K562 (cell line): Measurements from ENCODE around the gene KCNN4.

Source experiments
- ATF1 ChIP-seq, 2 experiments: fragments of 450-650 bp in 1 of 2; IDR thresholded peaks; 2 replicates each; pipeline ENCODE4 v1.6.1; 2016; ENCODE audit warnings: missing compliant biosample characterization in 1 of 2, missing genetic modification characterization in 1 of 2
- BDP1 ChIP-seq: IDR thresholded peaks from 3 replicates; pipeline ENCODE4 v1.6.1; 2011; ENCODE audit not compliant: insufficient read length, insufficient read depth
- CSDE1 ChIP-seq, 2 experiments: fragments of 450-650 bp; IDR thresholded peaks; 2 replicates each; pipeline ENCODE4 v1.6.1; 2016; ENCODE audit warnings: mild to moderate bottlenecking in 1 of 2
- ELF4 ChIP-seq: fragments of 450-650 bp; formaldehyde crosslinking; IDR thresholded peaks from 2 replicates; pipeline ENCODE4 v1.4.0; 2022; ENCODE audit warnings: missing genetic modification characterization
- FOXA1 ChIP-seq: fragments of 450-650 bp; IDR thresholded peaks from 2 replicates; pipeline ENCODE4 v1.6.1; 2016; ENCODE audit warnings: mild to moderate bottlenecking, borderline replicate concordance
- GATAD2B ChIP-seq: fragments of 450-650 bp; IDR thresholded peaks from 2 replicates; pipeline ENCODE4 v1.6.1; 2017; ENCODE audit warnings: mild to moderate bottlenecking, borderline replicate concordance
- MEF2D ChIP-seq: conservative IDR thresholded peaks from 2 replicates; pipeline ENCODE4 v1.6.1; 2016; ENCODE audit warnings: low read depth, missing genetic modification characterization, missing compliant biosample characterization
- MXI1 ChIP-seq: IDR thresholded peaks from 2 replicates; pipeline ENCODE4 v1.6.1; 2011; ENCODE audit warnings: low read depth, mild to moderate bottlenecking, improper control_type of control experiment, low read length
- ZFP36 ChIP-seq: fragments of 150-350 bp; IDR thresholded peaks from 2 replicates; pipeline ENCODE4 v1.6.1; 2018; ENCODE audit warnings: low read length, low read depth; ENCODE audit not compliant: partially characterized antibody
- ZNF23 ChIP-seq: fragments of 250-450 bp; sonication (Bioruptor Pico); IDR thresholded peaks from 2 replicates; pipeline ENCODE4 v1.4.0; 2020; ENCODE audit warnings: mild to moderate bottlenecking
- ZNF354B ChIP-seq: fragments of 250-450 bp; sonication (Bioruptor Pico); IDR thresholded peaks from 2 replicates; pipeline ENCODE4 v1.4.0; 2020
- TF ChIP-seq, protein P1 (sequence below), 3 experiments: IDR thresholded peaks in 2 of 3; conservative IDR thresholded peaks in 1 of 3; 2 replicates each; pipeline ENCODE4 v1.5.1; 2011 to 2012; ENCODE audit warnings: low read length in 3 of 3, mild to moderate bottlenecking in 3 of 3, control low read depth in 2 of 3, improper control_type of control experiment in 1 of 3, inconsistent platforms in 1 of 3, low read depth in 1 of 3, mixed read lengths in 1 of 3, moderate library complexity in 1 of 3; ENCODE audit not compliant: insufficient read depth in 2 of 3
- TF ChIP-seq, protein P2 (sequence below): fragments of 250-450 bp; sonication (Bioruptor Pico); IDR thresholded peaks from 2 replicates; pipeline ENCODE4 v1.5.0; 2022; ENCODE audit warnings: mild to moderate bottlenecking

GRCh38 chr19:43760941-43761340 is 19.8 kb downstream of the KCNN4 start:
- TF ChIP-seq CSDE1 (IDR thresholded peaks at IDR 0.05) (no peak), BDP1 (no peak), ATF1 (CRISPR knock-in tag; IDR thresholded peaks at IDR 0.05) (no peak), ATF1 (tag; IDR thresholded peaks at IDR 0.05) (no peak), ELF4 (CRISPR knock-in tag) (no peak), ZNF354B (no peak), MXI1 (no peak), FOXA1 (no peak), MEF2D (tag) (no peak), ZFP36 (no peak), GATAD2B (no peak), ZNF23 (CRISPR knock-in tag) (no peak)
- TF ChIP-seq, protein P1, sequence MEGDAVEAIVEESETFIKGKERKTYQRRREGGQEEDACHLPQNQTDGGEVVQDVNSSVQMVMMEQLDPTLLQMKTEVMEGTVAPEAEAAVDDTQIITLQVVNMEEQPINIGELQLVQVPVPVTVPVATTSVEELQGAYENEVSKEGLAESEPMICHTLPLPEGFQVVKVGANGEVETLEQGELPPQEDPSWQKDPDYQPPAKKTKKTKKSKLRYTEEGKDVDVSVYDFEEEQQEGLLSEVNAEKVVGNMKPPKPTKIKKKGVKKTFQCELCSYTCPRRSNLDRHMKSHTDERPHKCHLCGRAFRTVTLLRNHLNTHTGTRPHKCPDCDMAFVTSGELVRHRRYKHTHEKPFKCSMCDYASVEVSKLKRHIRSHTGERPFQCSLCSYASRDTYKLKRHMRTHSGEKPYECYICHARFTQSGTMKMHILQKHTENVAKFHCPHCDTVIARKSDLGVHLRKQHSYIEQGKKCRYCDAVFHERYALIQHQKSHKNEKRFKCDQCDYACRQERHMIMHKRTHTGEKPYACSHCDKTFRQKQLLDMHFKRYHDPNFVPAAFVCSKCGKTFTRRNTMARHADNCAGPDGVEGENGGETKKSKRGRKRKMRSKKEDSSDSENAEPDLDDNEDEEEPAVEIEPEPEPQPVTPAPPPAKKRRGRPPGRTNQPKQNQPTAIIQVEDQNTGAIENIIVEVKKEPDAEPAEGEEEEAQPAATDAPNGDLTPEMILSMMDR (IDR thresholded peaks at IDR 0.05 in 2 of 3, conservative IDR thresholded peaks at IDR 0.05 in 1 of 3; ENCODE audit: insufficient read depth in 2 of 3, low read depth in 1 of 3, low read length in 3 of 3) = no peak
- TF ChIP-seq, protein P2, sequence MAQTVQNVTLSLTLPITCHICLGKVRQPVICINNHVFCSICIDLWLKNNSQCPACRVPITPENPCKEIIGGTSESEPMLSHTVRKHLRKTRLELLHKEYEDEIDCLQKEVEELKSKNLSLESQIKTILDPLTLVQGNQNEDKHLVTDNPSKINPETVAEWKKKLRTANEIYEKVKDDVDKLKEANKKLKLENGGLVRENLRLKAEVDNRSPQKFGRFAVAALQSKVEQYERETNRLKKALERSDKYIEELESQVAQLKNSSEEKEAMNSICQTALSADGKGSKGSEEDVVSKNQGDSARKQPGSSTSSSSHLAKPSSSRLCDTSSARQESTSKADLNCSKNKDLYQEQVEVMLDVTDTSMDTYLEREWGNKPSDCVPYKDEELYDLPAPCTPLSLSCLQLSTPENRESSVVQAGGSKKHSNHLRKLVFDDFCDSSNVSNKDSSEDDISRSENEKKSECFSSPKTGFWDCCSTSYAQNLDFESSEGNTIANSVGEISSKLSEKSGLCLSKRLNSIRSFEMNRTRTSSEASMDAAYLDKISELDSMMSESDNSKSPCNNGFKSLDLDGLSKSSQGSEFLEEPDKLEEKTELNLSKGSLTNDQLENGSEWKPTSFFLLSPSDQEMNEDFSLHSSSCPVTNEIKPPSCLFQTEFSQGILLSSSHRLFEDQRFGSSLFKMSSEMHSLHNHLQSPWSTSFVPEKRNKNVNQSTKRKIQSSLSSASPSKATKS (CRISPR knock-in tag) = no peak
